HepG2 (cell line): ENCODE measurements around the gene DLX6.

ENCODE experiments used
- ATF2 ChIP-seq: sonication (generic); formaldehyde crosslinking; IDR thresholded peaks from 2 replicates; pipeline ENCODE4 v1.4.0; 2020; ENCODE audit warnings: missing genetic modification reagents
- CERS6 ChIP-seq: sonication (generic); formaldehyde crosslinking; IDR thresholded peaks from 2 replicates; pipeline ENCODE4 v1.5.0; 2020; ENCODE audit warnings: missing genetic modification reagents
- FOXA1 ChIP-seq, 2 experiments: fragments of 450-650 bp in 1 of 2; sonication (generic) in 1 of 2; formaldehyde crosslinking in 1 of 2; IDR thresholded peaks; 2 replicates each; pipeline versions ENCODE4 v1.4.0 to v1.6.1; 2016 to 2020; ENCODE audit warnings: missing genetic modification reagents in 1 of 2
- HIVEP1 ChIP-seq: sonication (generic); formaldehyde crosslinking; IDR thresholded peaks from 2 replicates; pipeline ENCODE4 v1.4.0; 2020; ENCODE audit warnings: mild to moderate bottlenecking, missing genetic modification reagents
- MXI1 ChIP-seq: IDR thresholded peaks from 3 replicates; pipeline ENCODE4 v1.6.1; 2012; ENCODE audit warnings: low read depth, low read length, inconsistent platforms, borderline replicate concordance
- NONO ChIP-seq, 2 experiments: fragments of 450-650 bp in 1 of 2; sonication (generic) in 1 of 2; formaldehyde crosslinking in 1 of 2; IDR thresholded peaks in 1 of 2; conservative IDR thresholded peaks in 1 of 2; 2 replicates each; pipeline versions ENCODE4 v1.6.1 to v1.8.0; 2017 to 2022; ENCODE audit warnings: mild to moderate bottlenecking in 1 of 2, missing genetic modification reagents in 1 of 2, moderate library complexity in 1 of 2
- PRDM4 ChIP-seq: sonication (generic); formaldehyde crosslinking; IDR thresholded peaks from 2 replicates; pipeline ENCODE4 v1.9.0; 2021; ENCODE audit warnings: missing genetic modification reagents, borderline replicate concordance
- RXRA ChIP-seq: sonication (generic); formaldehyde crosslinking; IDR thresholded peaks from 2 replicates; pipeline ENCODE4 v1.5.1; 2020; ENCODE audit warnings: missing genetic modification reagents
- ZBTB14 ChIP-seq: sonication (generic); formaldehyde crosslinking; IDR thresholded peaks from 2 replicates; pipeline ENCODE4 v1.4.0; 2020; ENCODE audit warnings: missing genetic modification reagents
- ZBTB44 ChIP-seq: sonication (generic); formaldehyde crosslinking; IDR thresholded peaks from 2 replicates; pipeline ENCODE4 v1.4.0; 2020; ENCODE audit warnings: missing genetic modification reagents

GRCh38 chr7:96986901-96987300 is 18.5 kb upstream of the DLX6 start:
- TF ChIP-seq FOXA1 (IDR thresholded peaks at IDR 0.05): no peak
- TF ChIP-seq FOXA1 (CRISPR knock-in tag; IDR thresholded peaks at IDR 0.05): no peak
- TF ChIP-seq CERS6: no peak
- TF ChIP-seq NONO (IDR thresholded peaks at IDR 0.05): no peak
- TF ChIP-seq NONO (CRISPR knock-in tag; conservative IDR thresholded peaks at IDR 0.05): no peak
- TF ChIP-seq ZBTB14: no peak
- TF ChIP-seq ATF2 (CRISPR knock-in tag): no peak
- no peak for TF ChIP-seq RXRA
- TF ChIP-seq HIVEP1: no peak
- no peak for TF ChIP-seq MXI1
- TF ChIP-seq ZBTB44 (CRISPR knock-in tag): no peak
- TF ChIP-seq PRDM4 (CRISPR knock-in tag): no peak
